HG03280 (cell line): ENCODE measurements around the gene PCDHA3.
"Not testable (repeated sequence)": the region's sequence is repeated elsewhere in the genome, so short reads cannot be mapped to it uniquely, and the experiment has no call there.

ENCODE experiments used
- ATAC-seq: cut with Tn5 transposase; IDR thresholded peaks from one replicate; pipeline ENCODE4 v1.9.1; 2021; ENCODE audit warnings: mild to moderate bottlenecking, moderate library complexity; ENCODE audit not compliant: unreplicated experiment

PCDHA3 gene

DNA sequence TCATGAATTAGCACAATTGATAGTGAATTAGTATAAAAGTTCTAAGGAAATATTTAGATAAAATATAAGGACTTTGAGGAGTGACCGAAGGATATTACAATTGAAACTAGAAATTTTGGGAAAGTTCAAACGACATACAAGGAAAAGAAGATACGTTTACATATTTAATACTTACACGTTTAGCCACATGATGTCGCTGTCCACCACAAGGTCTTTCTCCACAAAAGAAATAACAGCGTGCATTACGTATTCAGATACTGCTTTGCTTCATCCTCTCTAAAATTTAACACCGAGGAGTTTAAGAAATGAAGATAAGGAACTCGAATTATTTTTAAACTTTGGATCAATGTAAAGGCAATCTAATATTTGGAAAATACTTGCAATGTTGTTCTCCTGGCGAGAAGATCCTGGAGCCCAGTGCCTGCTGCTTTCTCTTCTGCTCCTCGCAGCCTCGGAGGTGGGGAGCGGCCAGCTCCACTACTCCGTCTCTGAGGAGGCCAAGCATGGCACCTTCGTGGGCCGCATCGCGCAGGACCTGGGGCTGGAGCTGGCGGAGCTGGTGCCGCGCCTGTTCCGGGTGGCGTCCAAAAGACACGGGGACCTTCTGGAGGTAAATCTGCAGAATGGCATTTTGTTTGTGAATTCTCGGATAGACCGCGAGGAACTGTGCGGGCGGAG lies at the start of gene PCDHA3:
PCDHA3 (plus strand) TSS at position 242 of the 678 bp plus-strand sequence.
- ATAC-seq, result no peak

DNA sequence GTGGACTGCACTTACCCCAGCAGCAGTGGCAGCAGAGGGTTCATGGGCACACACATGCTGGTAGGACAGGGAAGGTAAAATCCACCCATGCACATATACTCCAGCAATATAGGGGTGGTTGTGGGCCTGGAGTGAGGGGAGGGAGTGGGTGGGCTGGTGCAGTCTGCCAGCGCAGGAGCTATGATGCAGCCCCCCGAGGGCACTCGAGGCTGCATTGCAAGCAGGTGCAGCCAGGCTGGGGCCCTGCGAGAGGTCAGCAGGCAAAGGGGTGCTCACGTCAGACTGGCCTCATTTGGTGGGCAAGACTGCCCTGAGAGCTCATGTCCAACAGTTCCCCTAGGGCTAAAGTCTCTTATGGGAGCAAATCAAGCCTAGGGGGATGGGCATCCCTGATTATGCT lies 47.3 kb upstream of the PCDHA3 start:
- no peak for ATAC-seq

GRCh38 chr5:140764177-140764973 lies 36.5 kb upstream of the PCDHA3 start:
- no peak for ATAC-seq

DNA sequence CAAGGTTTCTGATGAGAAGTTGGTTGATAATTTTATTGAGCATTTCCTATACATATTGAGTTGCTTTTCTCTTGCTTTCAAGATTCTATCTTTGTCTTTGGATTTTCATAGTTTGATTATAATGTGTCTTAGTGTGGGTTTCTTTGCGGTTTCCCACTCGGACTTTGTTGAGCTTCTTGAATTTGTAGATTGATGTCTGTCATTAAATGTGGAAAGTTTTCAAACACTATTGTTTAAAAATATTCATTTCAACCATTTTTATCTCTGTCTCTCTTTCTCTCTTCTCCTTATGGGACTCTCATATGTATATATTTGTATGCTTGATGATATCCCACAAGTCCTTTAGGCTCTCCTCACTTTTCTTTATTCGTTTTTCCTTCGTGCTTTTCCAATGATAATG lies 33.4 kb upstream of the PCDHA3 start:
- no peak for ATAC-seq

DNA sequence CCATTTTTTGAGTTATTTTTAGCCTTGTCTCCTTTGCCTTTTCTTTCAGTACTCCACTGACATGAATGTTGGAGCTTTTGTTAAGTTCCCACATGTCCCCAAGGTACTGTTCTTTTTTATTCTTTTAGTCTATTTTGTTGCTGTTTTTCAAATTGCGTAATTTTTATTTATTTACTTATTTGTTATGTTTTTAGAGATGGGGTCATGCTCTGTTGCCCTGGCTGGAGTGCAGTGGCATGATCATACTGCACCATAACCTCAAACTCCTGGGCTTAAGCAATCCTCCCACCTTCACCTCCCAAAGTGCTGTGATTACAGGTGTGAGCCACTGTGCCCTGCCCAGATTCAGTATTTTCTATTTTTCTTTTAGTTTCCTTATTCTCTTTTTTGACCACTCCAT lies 20.3 kb upstream of the PCDHA3 start:
- no peak for ATAC-seq

GRCh38 chr5:140785905-140786686 lies 14.8 kb upstream of the PCDHA3 start, which contains the start of gene PCDHA1:
Gene PCDHA1, plus strand, starts transcription at chr5:140786140.
- no peak for ATAC-seq

- ATAC-seq, result not testable (repeated sequence)
These were observed 13.4 kb upstream of the PCDHA3 start for GRCh38 chr5:140787422-140787821.

DNA sequence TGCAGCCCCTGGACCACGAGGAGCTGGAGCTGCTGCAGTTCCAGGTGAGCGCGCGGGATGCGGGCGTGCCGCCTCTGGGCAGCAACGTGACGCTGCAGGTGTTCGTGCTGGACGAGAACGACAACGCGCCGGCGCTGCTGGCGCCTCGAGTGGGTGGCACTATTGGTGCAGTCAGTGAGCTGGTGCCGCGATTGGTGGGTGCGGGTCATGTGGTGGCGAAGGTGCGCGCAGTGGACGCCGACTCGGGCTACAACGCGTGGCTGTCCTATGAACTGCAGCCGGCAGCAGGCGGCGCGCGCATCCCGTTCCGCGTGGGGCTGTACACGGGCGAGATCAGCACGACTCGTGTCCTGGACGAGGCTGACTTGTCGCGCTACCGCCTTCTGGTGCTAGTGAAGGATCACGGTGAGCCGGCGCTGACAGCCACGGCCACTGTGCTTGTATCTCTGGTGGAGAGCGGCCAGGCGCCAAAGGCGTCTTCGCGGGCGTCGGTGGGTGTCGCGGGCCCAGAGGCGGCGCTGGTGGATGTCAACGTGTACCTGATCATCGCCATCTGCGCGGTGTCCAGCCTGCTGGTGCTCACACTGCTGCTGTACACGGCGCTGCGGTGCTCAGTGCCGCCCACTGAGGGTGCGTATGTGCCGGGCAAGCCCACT lies 12.9 kb upstream of the PCDHA3 start:
- ATAC-seq, result not testable (repeated sequence)

- ATAC-seq, result no peak
These were observed 9.8 kb upstream of the PCDHA3 start for GRCh38 chr5:140791089-140791488.

- no peak for ATAC-seq
These were observed 6.1 kb upstream of the PCDHA3 start, which contains the start of gene PCDHA2 for GRCh38 chr5:140794595-140795258. Gene PCDHA2, plus strand, starts transcription at chr5:140794852.

DNA sequence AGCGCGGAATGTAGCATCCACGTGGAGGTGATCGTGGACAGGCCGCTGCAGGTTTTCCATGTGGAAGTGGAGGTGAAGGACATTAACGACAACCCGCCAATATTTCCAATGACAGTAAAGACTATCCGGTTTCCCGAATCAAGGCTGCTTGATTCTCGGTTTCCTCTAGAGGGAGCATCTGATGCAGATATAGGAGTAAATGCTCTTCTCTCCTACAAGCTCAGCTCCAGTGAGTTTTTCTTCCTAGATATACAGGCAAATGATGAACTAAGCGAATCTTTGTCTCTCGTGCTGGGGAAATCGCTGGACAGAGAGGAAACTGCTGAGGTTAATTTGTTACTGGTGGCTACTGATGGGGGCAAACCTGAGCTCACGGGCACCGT lies 5.6 kb upstream of the PCDHA3 start:
- no peak for ATAC-seq

- not testable (repeated sequence) for ATAC-seq
These were observed 4.7 kb upstream of the PCDHA3 start for GRCh38 chr5:140796072-140796717.

DNA sequence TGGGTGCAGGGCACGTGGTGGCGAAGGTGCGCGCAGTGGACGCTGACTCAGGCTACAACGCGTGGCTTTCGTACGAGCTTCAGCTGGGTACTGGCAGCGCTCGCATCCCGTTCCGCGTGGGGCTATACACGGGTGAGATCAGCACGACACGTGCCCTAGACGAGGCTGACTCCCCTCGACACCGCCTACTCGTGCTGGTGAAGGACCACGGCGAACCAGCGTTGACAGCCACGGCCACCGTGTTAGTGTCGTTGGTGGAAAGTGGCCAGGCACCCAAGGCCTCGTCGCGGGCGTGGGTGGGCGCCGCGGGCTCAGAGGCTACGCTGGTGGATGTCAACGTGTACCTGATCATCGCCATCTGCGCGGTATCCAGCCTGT lies 4.2 kb upstream of the PCDHA3 start:
- ATAC-seq, result no peak

GRCh38 chr5:140801494-140801841 lies 611 bp downstream of the PCDHA3 start:
- no peak for ATAC-seq

GRCh38 chr5:140802381-140802780 lies 1.5 kb downstream of the PCDHA3 start:
- ATAC-seq, result not testable (repeated sequence)

DNA sequence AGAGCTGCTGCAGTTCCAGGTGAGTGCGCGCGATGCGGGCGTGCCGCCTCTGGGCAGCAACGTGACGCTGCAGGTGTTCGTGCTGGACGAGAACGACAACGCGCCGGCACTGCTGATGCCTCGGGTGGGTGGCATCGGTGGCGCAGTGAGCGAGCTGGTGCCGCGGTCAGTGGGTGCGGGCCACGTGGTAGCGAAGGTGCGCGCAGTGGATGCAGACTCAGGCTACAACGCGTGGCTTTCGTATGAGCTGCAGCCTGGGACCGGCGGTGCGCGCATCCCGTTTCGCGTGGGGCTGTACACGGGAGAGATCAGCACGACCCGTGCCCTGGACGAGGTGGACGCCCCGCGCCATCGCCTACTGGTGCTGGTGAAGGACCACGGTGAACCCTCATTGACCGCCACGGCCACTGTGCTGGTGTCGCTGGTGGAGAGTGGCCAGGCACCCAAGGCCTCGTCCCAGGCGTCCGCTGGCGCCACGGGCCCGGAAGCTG lies 2.0 kb downstream of the PCDHA3 start:
- ATAC-seq, result no peak

DNA sequence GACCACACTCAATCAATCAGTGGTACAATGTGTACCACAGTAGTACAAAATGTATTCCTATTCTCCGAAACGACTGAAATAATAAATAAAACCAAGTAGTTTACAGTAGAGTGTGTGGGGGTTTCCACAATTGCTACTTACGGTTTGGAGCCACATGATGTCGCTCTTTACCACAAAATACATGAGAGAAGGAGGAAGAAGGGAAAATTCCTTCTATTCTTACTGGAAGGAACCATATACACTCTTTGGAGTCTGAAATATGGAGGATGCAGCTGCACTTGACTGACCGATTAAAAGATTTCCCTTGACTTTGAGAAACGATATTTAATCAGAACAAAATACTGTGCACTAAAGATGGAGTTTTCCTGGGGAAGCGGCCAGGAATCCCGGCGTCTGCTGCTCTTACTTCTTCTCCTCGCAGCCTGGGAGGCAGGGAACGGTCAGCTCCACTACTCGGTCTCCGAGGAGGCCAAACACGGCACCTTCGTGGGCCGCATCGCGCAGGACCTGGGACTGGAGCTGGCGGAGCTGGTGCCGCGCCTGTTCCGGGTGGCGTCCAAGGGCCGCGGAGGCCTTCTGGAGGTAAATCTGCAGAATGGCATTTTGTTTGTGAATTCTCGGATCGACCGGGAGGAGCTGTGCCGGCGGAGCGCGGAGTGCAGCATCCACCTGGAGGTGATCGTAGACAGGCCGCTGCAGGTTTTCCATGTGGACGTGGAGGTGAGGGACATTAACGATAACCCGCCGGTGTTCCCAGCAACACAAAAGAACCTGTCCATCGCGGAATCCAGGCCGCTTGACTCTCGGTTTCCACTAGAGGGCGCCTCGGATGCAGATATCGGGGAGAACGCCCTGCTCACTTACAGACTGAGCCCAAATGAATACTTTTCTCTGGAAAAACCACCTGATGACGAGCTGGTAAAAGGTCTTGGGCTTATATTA lies 6.2 kb downstream of the PCDHA3 start, which contains the start of gene PCDHA4:
PCDHA4 (plus strand) TSS at position 235 of the 942 bp plus-strand sequence.
- no peak for ATAC-seq

- ATAC-seq, result not testable (repeated sequence)
These were observed 7.5 kb downstream of the PCDHA3 start for GRCh38 chr5:140808241-140808888.
